NCI-H1105 (cell line): ENCODE results near the gene EIF4EBP3.
"Not testable (repeated sequence)": the region's sequence is repeated elsewhere in the genome, so short reads cannot be mapped to it uniquely, and the experiment has no call there.

ENCODE experiments used
- DNase-seq: peaks from one replicate; lab custom pipeline; 2025; lab: John Stamatoyannopoulos, UW

EIF4EBP3 gene

GRCh38 chr5:140579188-140579747 is 31.8 kb downstream of the EIF4EBP3 start:
- DNase-seq, result not testable (repeated sequence)

GRCh38 chr5:140587495-140587894 is 40.0 kb downstream of the EIF4EBP3 start:
- DNase-seq, result no peak

- no peak for DNase-seq
Observed at GRCh38 chr5:140588311-140589070, 41.0 kb downstream of the EIF4EBP3 start.

GRCh38 chr5:140590861-140591260 is 43.4 kb downstream of the EIF4EBP3 start:
- no peak for DNase-seq

GRCh38 chr5:140591747-140592372 is 44.4 kb downstream of the EIF4EBP3 start:
- no peak for DNase-seq

GRCh38 chr5:140593070-140593469 is 45.6 kb downstream of the EIF4EBP3 start:
- not testable (repeated sequence) for DNase-seq

- DNase-seq, result no peak
Observed at GRCh38 chr5:140594169-140594568, 46.7 kb downstream of the EIF4EBP3 start.

- no peak for DNase-seq
Observed at GRCh38 chr5:140595538-140596300, 48.3 kb downstream of the EIF4EBP3 start.

GRCh38 chr5:140596321-140596741 is 48.9 kb downstream of the EIF4EBP3 start:
- DNase-seq, result no peak

GRCh38 chr5:140598836-140599235 is 51.4 kb downstream of the EIF4EBP3 start:
- DNase-seq, result no peak
